Measurements from ENCODE around the gene SLC16A14.
A peak's percentile ranks its signal among the peaks of the same experiment; 100 is the strongest.

SLC16A14 gene

DNA sequence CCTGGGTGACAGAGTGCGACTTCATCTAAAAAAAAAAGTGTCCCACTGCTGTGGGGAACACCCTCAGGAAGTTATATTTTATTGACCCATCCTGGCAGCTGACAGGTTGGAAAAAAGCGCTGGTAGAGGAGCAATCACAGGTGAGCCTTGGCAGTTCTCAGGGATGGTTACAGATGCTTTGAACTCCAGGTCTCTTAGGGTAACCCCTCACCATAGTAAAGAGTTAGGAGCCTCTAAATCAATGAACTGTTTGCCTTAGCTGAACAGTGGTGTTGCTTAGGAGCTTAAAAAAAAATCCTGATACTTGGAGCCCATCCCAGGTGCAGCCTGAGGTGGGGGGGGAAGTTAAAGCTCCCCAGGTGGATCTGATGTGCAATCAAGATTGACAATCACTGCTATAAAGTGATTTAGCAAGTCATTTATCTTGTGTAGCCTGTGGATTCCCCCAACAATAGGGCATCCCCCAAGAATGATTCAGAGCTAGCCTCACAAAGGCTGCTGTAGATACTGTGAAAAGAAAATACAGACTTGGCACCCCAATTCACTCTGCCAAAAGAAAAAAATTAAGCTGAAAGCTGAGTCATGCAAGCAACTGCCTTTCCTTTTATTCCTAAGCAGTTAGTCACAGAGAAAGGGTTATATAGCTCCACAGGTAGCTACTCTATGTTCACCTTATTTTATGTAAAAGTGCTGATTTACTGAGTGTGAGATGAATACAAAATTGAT is 14.8 kb downstream of the SLC16A14 start:
- peak; percentile 81 for ATAC-seq
- TF ChIP-seq, protein P1, sequence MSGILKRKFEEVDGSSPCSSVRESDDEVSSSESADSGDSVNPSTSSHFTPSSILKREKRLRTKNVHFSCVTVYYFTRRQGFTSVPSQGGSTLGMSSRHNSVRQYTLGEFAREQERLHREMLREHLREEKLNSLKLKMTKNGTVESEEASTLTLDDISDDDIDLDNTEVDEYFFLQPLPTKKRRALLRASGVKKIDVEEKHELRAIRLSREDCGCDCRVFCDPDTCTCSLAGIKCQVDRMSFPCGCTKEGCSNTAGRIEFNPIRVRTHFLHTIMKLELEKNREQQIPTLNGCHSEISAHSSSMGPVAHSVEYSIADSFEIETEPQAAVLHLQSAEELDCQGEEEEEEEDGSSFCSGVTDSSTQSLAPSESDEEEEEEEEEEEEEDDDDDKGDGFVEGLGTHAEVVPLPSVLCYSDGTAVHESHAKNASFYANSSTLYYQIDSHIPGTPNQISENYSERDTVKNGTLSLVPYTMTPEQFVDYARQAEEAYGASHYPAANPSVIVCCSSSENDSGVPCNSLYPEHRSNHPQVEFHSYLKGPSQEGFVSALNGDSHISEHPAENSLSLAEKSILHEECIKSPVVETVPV (CRISPR knock-in tag; IDR thresholded peaks at IDR 0.05): no peak
- no peak for TF ChIP-seq TOX (CRISPR knock-in tag; IDR thresholded peaks at IDR 0.05; ENCODE audit: borderline replicate concordance)
- no peak for TF ChIP-seq BACH2 (CRISPR knock-in tag; IDR thresholded peaks at IDR 0.05; ENCODE audit: borderline replicate concordance)
- TF ChIP-seq, protein P2, sequence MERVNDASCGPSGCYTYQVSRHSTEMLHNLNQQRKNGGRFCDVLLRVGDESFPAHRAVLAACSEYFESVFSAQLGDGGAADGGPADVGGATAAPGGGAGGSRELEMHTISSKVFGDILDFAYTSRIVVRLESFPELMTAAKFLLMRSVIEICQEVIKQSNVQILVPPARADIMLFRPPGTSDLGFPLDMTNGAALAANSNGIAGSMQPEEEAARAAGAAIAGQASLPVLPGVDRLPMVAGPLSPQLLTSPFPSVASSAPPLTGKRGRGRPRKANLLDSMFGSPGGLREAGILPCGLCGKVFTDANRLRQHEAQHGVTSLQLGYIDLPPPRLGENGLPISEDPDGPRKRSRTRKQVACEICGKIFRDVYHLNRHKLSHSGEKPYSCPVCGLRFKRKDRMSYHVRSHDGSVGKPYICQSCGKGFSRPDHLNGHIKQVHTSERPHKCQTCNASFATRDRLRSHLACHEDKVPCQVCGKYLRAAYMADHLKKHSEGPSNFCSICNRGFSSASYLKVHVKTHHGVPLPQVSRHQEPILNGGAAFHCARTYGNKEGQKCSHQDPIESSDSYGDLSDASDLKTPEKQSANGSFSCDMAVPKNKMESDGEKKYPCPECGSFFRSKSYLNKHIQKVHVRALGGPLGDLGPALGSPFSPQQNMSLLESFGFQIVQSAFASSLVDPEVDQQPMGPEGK (CRISPR knock-in tag; IDR thresholded peaks at IDR 0.05; ENCODE audit: borderline replicate concordance): no peak
- TF ChIP-seq ZNF565 (CRISPR knock-in tag; conservative IDR thresholded peaks at IDR 0.05; ENCODE audit: low read depth): no peak
- TF ChIP-seq, protein P3, sequence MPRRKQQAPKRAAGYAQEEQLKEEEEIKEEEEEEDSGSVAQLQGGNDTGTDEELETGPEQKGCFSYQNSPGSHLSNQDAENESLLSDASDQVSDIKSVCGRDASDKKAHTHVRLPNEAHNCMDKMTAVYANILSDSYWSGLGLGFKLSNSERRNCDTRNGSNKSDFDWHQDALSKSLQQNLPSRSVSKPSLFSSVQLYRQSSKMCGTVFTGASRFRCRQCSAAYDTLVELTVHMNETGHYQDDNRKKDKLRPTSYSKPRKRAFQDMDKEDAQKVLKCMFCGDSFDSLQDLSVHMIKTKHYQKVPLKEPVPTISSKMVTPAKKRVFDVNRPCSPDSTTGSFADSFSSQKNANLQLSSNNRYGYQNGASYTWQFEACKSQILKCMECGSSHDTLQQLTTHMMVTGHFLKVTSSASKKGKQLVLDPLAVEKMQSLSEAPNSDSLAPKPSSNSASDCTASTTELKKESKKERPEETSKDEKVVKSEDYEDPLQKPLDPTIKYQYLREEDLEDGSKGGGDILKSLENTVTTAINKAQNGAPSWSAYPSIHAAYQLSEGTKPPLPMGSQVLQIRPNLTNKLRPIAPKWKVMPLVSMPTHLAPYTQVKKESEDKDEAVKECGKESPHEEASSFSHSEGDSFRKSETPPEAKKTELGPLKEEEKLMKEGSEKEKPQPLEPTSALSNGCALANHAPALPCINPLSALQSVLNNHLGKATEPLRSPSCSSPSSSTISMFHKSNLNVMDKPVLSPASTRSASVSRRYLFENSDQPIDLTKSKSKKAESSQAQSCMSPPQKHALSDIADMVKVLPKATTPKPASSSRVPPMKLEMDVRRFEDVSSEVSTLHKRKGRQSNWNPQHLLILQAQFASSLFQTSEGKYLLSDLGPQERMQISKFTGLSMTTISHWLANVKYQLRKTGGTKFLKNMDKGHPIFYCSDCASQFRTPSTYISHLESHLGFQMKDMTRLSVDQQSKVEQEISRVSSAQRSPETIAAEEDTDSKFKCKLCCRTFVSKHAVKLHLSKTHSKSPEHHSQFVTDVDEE (CRISPR knock-in tag; IDR thresholded peaks at IDR 0.05): no peak
- TF ChIP-seq TCF4 (CRISPR knock-in tag; IDR thresholded peaks at IDR 0.05; ENCODE audit: borderline replicate concordance): no peak
- TF ChIP-seq, protein P4, sequence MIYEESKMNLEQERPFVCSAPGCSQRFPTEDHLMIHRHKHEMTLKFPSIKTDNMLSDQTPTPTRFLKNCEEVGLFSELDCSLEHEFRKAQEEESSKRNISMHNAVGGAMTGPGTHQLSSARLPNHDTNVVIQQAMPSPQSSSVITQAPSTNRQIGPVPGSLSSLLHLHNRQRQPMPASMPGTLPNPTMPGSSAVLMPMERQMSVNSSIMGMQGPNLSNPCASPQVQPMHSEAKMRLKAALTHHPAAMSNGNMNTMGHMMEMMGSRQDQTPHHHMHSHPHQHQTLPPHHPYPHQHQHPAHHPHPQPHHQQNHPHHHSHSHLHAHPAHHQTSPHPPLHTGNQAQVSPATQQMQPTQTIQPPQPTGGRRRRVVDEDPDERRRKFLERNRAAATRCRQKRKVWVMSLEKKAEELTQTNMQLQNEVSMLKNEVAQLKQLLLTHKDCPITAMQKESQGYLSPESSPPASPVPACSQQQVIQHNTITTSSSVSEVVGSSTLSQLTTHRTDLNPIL (CRISPR knock-in tag; IDR thresholded peaks at IDR 0.05; ENCODE audit: low read depth): no peak

DNA sequence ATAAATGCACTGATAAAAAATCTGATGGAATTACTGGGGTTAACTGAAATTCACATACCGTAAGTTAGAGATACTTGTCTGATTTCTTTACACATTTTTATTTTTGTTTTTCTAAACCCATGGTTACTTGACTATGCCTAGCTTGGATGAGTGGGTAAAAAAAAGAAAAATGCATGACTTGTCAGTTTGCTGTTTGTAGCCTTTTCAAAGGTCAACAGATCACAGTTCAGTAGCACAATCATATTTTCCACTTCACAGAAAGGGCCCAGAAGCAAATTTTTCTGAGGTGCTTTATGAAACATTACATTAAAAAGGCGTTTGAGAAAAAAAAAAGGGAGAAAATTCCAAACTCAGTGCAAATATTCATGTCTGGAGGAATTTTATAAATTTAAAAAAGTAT is 16.4 kb downstream of the SLC16A14 start:
- no peak for ATAC-seq

DNA sequence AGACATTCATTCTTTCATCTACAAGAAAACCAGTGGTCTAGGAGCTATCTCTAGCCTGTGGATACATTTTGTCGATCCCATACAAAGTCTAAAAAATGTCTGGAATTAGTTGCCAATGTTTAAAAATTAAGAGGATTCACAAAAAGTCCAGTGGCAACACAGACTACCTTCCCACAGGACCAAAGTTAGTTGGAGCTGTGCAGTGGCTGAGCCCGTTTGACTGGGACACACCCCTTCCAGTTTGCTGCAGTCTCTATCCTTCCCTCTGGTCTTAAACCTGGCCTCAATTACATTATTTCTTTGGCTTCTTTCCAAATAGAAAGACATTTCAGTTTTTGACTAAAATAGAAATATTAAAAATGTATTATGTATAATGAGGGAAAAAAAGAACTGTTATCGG is 18.6 kb downstream of the SLC16A14 start:
- no peak for ATAC-seq

More for the DNA sequence above, 16.4 kb downstream of the SLC16A14 start:
- no peak for TF ChIP-seq ZNF565 (CRISPR knock-in tag; conservative IDR thresholded peaks at IDR 0.05; ENCODE audit: low read depth)

More for the DNA sequence above, 18.6 kb downstream of the SLC16A14 start:
- TF ChIP-seq CSDC2 (CRISPR knock-in tag; IDR thresholded peaks at IDR 0.05): no peak
- no peak for TF ChIP-seq ZNF565 (CRISPR knock-in tag; conservative IDR thresholded peaks at IDR 0.05; ENCODE audit: low read depth)
- TF ChIP-seq ISL1 (CRISPR knock-in tag; IDR thresholded peaks at IDR 0.05): no peak
- no peak for TF ChIP-seq ARNTL (CRISPR knock-in tag; IDR thresholded peaks at IDR 0.05; ENCODE audit: borderline replicate concordance, low read depth)
- no peak for TF ChIP-seq ZNF70 (CRISPR knock-in tag; IDR thresholded peaks at IDR 0.05)
- no peak for TF ChIP-seq PPARA (CRISPR knock-in tag; IDR thresholded peaks at IDR 0.05; ENCODE audit: borderline replicate concordance)
- TF ChIP-seq BACH2 (CRISPR knock-in tag; IDR thresholded peaks at IDR 0.05; ENCODE audit: borderline replicate concordance): no peak
- TF ChIP-seq, protein P4 (CRISPR knock-in tag; IDR thresholded peaks at IDR 0.05; ENCODE audit: low read depth): no peak
- TF ChIP-seq, protein P1 (CRISPR knock-in tag; IDR thresholded peaks at IDR 0.05): no peak
- no peak for TF ChIP-seq ZNF8 (CRISPR knock-in tag; IDR thresholded peaks at IDR 0.05)
- TF ChIP-seq TCF4 (CRISPR knock-in tag; IDR thresholded peaks at IDR 0.05; ENCODE audit: borderline replicate concordance): no peak
- no peak for TF ChIP-seq ZFP3 (CRISPR knock-in tag; IDR thresholded peaks at IDR 0.05)
- TF ChIP-seq ESRRG (CRISPR knock-in tag; IDR thresholded peaks at IDR 0.05): no peak
- TF ChIP-seq, protein P3 (CRISPR knock-in tag; IDR thresholded peaks at IDR 0.05): no peak
